Activated CD8-positive, alpha-beta memory T cell treated with anti-CD3 and anti-CD28 coated beads for 36 hours (primary cell): ENCODE data around the gene PPM1E. TPM values are rescaled to one million over a fixed set of nuclear protein-coding genes. Genes with fewer than 3 reads are reported as not detected.
"Not testable (repeated sequence)": the region's sequence is repeated elsewhere in the genome, so short reads cannot be mapped to it uniquely, and the experiment has no call there.

Experiments
- CTCF ChIA-PET: fragments of 350-600 bp; sonication (Branson Sonifier 250); formaldehyde crosslinking; loops from one replicate; lab custom pipeline; 2021; ENCODE audit warnings: antibody characterized with exemption; lab: Charles Lee
- POLR2A ChIA-PET: fragments of 350-600 bp; sonication (Branson Sonifier 250); formaldehyde crosslinking; loops from one replicate; lab custom pipeline; 2021; ENCODE audit warnings: antibody characterized with exemption; lab: Charles Lee
- total RNA-seq, 2 experiments: library from RNA; stranded (reverse); gene quantifications; one replicate each; pipeline ENCODE4 v1.2.3, GENCODE V29; 2021

Gene PPM1E
- total RNA-seq, 2 experiments from 2014 or later, result 0.02 TPM; not detected in 1

- CTCF ChIA-PET, result no interaction called here
- POLR2A ChIA-PET, result no interaction called here
These were observed 7.6 kb downstream of the PPM1E start for GRCh38 chr17:58763263-58763662.

GRCh38 chr17:58764373-58764772 lies 8.7 kb downstream of the PPM1E start:
- ChIA-PET CTCF (interaction anchor here (0.6 kb wide), 1 partner anchor 378 kb away, joined by 4 read pairs; no protein-coding TSS in a partner anchor), POLR2A (no interaction called here)

- POLR2A ChIA-PET, result not testable (repeated sequence)
- CTCF ChIA-PET, result interaction anchor here (0.6 kb wide), 1 partner anchor 41 kb away, joined by 3 read pairs; no protein-coding TSS in a partner anchor
These were observed 22.8 kb downstream of the PPM1E start for GRCh38 chr17:58778482-58778881.

GRCh38 chr17:58779446-58779845 lies 23.8 kb downstream of the PPM1E start:
- ChIA-PET POLR2A (no interaction called here), CTCF (no interaction called here)

- ChIA-PET CTCF (no interaction called here), POLR2A (no interaction called here)
These were observed 27.7 kb downstream of the PPM1E start for GRCh38 chr17:58783380-58783779.

GRCh38 chr17:58785097-58785496 lies 29.4 kb downstream of the PPM1E start:
- ChIA-PET POLR2A (interaction anchor here (0.7 kb wide), 1 partner anchor 422 kb away, joined by 5 read pairs; no protein-coding TSS in a partner anchor), CTCF (interaction anchor here (0.7 kb wide), 1 partner anchor 14 kb away, joined by 4 read pairs; no protein-coding TSS in a partner anchor)

GRCh38 chr17:58786586-58787295 lies 31.1 kb downstream of the PPM1E start:
- ChIA-PET POLR2A (no interaction called here), CTCF (no interaction called here)

GRCh38 chr17:58788199-58788598 lies 32.5 kb downstream of the PPM1E start:
- POLR2A ChIA-PET, result no interaction called here

GRCh38 chr17:58789160-58789559 lies 33.5 kb downstream of the PPM1E start:
- ChIA-PET POLR2A (no interaction called here), CTCF (no interaction called here)

More at GRCh38 chr17:58788199-58788598, 32.5 kb downstream of the PPM1E start:
- CTCF ChIA-PET, result no interaction called here

GRCh38 chr17:58789831-58790230 lies 34.2 kb downstream of the PPM1E start:
- POLR2A ChIA-PET, result interaction anchor here (0.6 kb wide), 1 partner anchor 246 kb away, joined by 3 read pairs; no protein-coding TSS in a partner anchor
- CTCF ChIA-PET, result interaction anchor here (1.2 kb wide), 1 partner anchor 13 kb away, joined by 5 read pairs; no protein-coding TSS in a partner anchor

- POLR2A ChIA-PET, CTCF ChIA-PET: not testable (repeated sequence)
These were observed 38.9 kb downstream of the PPM1E start for GRCh38 chr17:58794508-58794907.

GRCh38 chr17:58802188-58802587 lies 46.5 kb downstream of the PPM1E start:
- ChIA-PET CTCF (no interaction called here), POLR2A (interaction anchor here (0.6 kb wide), 1 partner anchor 214 kb away, joined by 3 read pairs; no protein-coding TSS in a partner anchor)

- ChIA-PET POLR2A (no interaction called here), CTCF (no interaction called here)
These were observed 50.4 kb downstream of the PPM1E start for GRCh38 chr17:58806046-58806445.

GRCh38 chr17:58808609-58809563 lies 53.2 kb downstream of the PPM1E start:
- POLR2A ChIA-PET, result no interaction called here
- CTCF ChIA-PET, result interaction anchor here (1.3 kb wide), 1 partner anchor 13 kb away, joined by 3 read pairs; no protein-coding TSS in a partner anchor

GRCh38 chr17:58809564-58809936 lies 53.9 kb downstream of the PPM1E start:
- POLR2A ChIA-PET, result no interaction called here

GRCh38 chr17:58811290-58811689 lies 55.6 kb downstream of the PPM1E start:
- ChIA-PET POLR2A (no interaction called here), CTCF (no interaction called here)

More at GRCh38 chr17:58809564-58809936, 53.9 kb downstream of the PPM1E start:
- CTCF ChIA-PET, result interaction anchor here (1.3 kb wide), 1 partner anchor 12 kb away, joined by 3 read pairs; no protein-coding TSS in a partner anchor

GRCh38 chr17:58813712-58814111 lies 58.1 kb downstream of the PPM1E start:
- POLR2A ChIA-PET, result no interaction called here
- CTCF ChIA-PET, result no interaction called here

GRCh38 chr17:58818654-58819053 lies 63.0 kb downstream of the PPM1E start:
- POLR2A ChIA-PET, result no interaction called here
- CTCF ChIA-PET, result no interaction called here

GRCh38 chr17:58822148-58823050 lies 66.7 kb downstream of the PPM1E start:
- CTCF ChIA-PET, result no interaction called here

More at GRCh38 chr17:58822148-58823050, 66.7 kb downstream of the PPM1E start:
- POLR2A ChIA-PET, result no interaction called here
